Mesenchymal stem cell (in vitro differentiated cells and primary cell): Measurements from ENCODE around the gene BRD3.

ENCODE experiments used
- DNase-seq: peaks from one replicate; pipeline ENCODE4 v3.0.0-alpha.2; 2013
- H2AFZ ChIP-seq: one replicate; pipeline ENCODE4 v1.6.1; 2013; ENCODE audit warnings: low read depth, mild to moderate bottlenecking, control low read depth, inconsistent platforms, low read length, moderate library complexity
- H2AK5ac ChIP-seq: 2 replicates; pipeline ENCODE4 v1.6.1; 2013; ENCODE audit warnings: low read length, moderate library complexity, mild to moderate bottlenecking, inconsistent platforms; ENCODE audit not compliant: severe bottlenecking
- H2BK120ac ChIP-seq: one replicate; pipeline ENCODE4 v1.6.1; 2013; ENCODE audit warnings: low read depth, mild to moderate bottlenecking, inconsistent platforms, low read length, moderate library complexity
- H2BK12ac ChIP-seq, 2 experiments: one replicate each; pipeline ENCODE4 v1.6.1; 2013; ENCODE audit warnings: inconsistent platforms in 2 of 2, low read length in 2 of 2, mild to moderate bottlenecking in 2 of 2, moderate library complexity in 2 of 2, control low read depth in 1 of 2
- H2BK15ac ChIP-seq: one replicate; pipeline ENCODE4 v1.6.1; 2013; ENCODE audit warnings: mild to moderate bottlenecking, low read depth, inconsistent platforms; ENCODE audit not compliant: poor library complexity, severe bottlenecking
- H2BK5ac ChIP-seq: 2 replicates; pipeline ENCODE4 v1.6.1; 2013; ENCODE audit warnings: low read depth, mild to moderate bottlenecking, low read length, control low read depth, inconsistent platforms; ENCODE audit not compliant: poor library complexity, severe bottlenecking
- H3K14ac ChIP-seq, 2 experiments: one replicate each; pipeline ENCODE4 v1.6.1; 2013; ENCODE audit warnings: inconsistent platforms in 2 of 2, low read length in 2 of 2, control low read depth in 1 of 2, mild to moderate bottlenecking in 1 of 2, moderate library complexity in 1 of 2
- H3K18ac ChIP-seq, 2 experiments: one replicate each; pipeline ENCODE4 v1.6.1; 2013; ENCODE audit warnings: inconsistent platforms in 2 of 2, low read length in 2 of 2, control low read depth in 1 of 2, low read depth in 1 of 2, mild to moderate bottlenecking in 1 of 2
- H3K23ac ChIP-seq, 2 experiments: one replicate each; pipeline ENCODE4 v1.6.1; 2013; ENCODE audit warnings: inconsistent platforms in 2 of 2, low read length in 2 of 2, mild to moderate bottlenecking in 2 of 2, moderate library complexity in 2 of 2, control low read depth in 1 of 2
- H3K27ac ChIP-seq: 2 replicates; pipeline ENCODE4 v1.5.1; 2013; ENCODE audit warnings: mild to moderate bottlenecking, moderate library complexity, low read length, control low read depth, inconsistent platforms; ENCODE audit not compliant: poor library complexity, severe bottlenecking
- H3K27me3 ChIP-seq, 2 experiments: 2 replicates each; pipeline versions ENCODE4 v1.6.1 to v1.7.0; 2013; ENCODE audit warnings: low read length in 2 of 2, mild to moderate bottlenecking in 2 of 2, moderate library complexity in 2 of 2, control low read depth in 1 of 2, inconsistent platforms in 1 of 2; ENCODE audit not compliant: control insufficient read depth in 1 of 2, insufficient read depth in 1 of 2
- H3K36me3 ChIP-seq, 2 experiments: 2 replicates each; pipeline versions ENCODE4 v1.6.1 to v1.7.0; 2013; ENCODE audit warnings: low read length in 2 of 2, control low read depth in 1 of 2, inconsistent platforms in 1 of 2, low read depth in 1 of 2, mild to moderate bottlenecking in 1 of 2; ENCODE audit not compliant: insufficient read depth in 2 of 2, control insufficient read depth in 1 of 2
- H3K4ac ChIP-seq, 2 experiments: one replicate each; pipeline ENCODE4 v1.6.1; 2013; ENCODE audit warnings: inconsistent platforms in 2 of 2, low read length in 2 of 2, mild to moderate bottlenecking in 2 of 2, moderate library complexity in 2 of 2, control low read depth in 1 of 2, low read depth in 1 of 2
- H3K4me1 ChIP-seq: 2 replicates; pipeline ENCODE4 v1.6.1; 2013; ENCODE audit warnings: low read depth, low read length, control low read depth; ENCODE audit not compliant: control insufficient read depth, insufficient read depth
- H3K4me2 ChIP-seq: 2 replicates; pipeline ENCODE4 v1.6.1; 2013; ENCODE audit warnings: low read length, mild to moderate bottlenecking, inconsistent platforms; ENCODE audit not compliant: poor library complexity, severe bottlenecking
- H3K4me3 ChIP-seq, 2 experiments: 2 replicates each; pipeline versions ENCODE4 v1.5.1 to v1.7.0; 2013; ENCODE audit warnings: low read length in 2 of 2, mild to moderate bottlenecking in 2 of 2, control low read depth in 1 of 2, low read depth in 1 of 2; ENCODE audit not compliant: insufficient read depth in 1 of 2
- H3K79me1 ChIP-seq: replicated peaks from 2 replicates; pipeline ENCODE4 v1.6.1; 2013; ENCODE audit warnings: mild to moderate bottlenecking, control low read depth, low read length, inconsistent platforms; ENCODE audit not compliant: poor library complexity, severe bottlenecking
- H3K9ac ChIP-seq: 2 replicates; pipeline ENCODE4 v1.7.0; 2013; ENCODE audit warnings: mild to moderate bottlenecking, low read length, moderate library complexity
- H3K9me3 ChIP-seq: 2 replicates; pipeline ENCODE4 v1.7.0; 2013; ENCODE audit warnings: mild to moderate bottlenecking, low read length; ENCODE audit not compliant: control insufficient read depth
- H4K8ac ChIP-seq: one replicate; pipeline ENCODE4 v1.6.1; 2013; ENCODE audit warnings: inconsistent platforms, mild to moderate bottlenecking, low read length, moderate library complexity
- H4K91ac ChIP-seq: one replicate; pipeline ENCODE4 v1.6.1; 2013; ENCODE audit warnings: mild to moderate bottlenecking, low read length, inconsistent platforms
- WGBS: methylation state at CpG from one replicate; pipeline ENCODE4 v1.1.7; 2013; ENCODE audit warnings: mixed read lengths; 5-methylcytosine and 5-hydroxymethylcytosine counted together

Gene BRD3

GRCh38 chr9:134004881-134005280, 62.9 kb downstream of the BRD3 start:
- Histone ChIP-seq H2BK5ac (no peak overlapping the region), H3K27ac (no peak overlapping the region), H4K8ac (no peak overlapping the region), H3K9ac (no peak overlapping the region), H2BK120ac (no peak overlapping the region), H4K91ac (no peak overlapping the region), H2AK5ac (no peak overlapping the region), H3K23ac (no peak overlapping the region), H3K79me1 (no peaks in the 10 kb centered on the region), H3K27me3 (peaks cover 3 to 57% of the 10 kb centered on the region in 2 experiments), H3K36me3 (no peaks in the 10 kb centered on the region), H2BK15ac (no peak overlapping the region), H3K4me2 (no peak overlapping the region), H3K9me3 (no peaks in the 10 kb centered on the region), H2AFZ (no peak overlapping the region), H3K4ac (no peak overlapping the region), H3K14ac (no peak overlapping the region), H3K18ac (no peak overlapping the region), H3K4me1 (peaks cover 2% of the 10 kb centered on the region), H3K4me3 (no peak overlapping the region), H2BK12ac (no peak overlapping the region)
- WGBS, result 84% methylated on average over 14 of the region's 14 CpGs
- no peak for DNase-seq

GRCh38 chr9:134004131-134004873, 63.5 kb downstream of the BRD3 start:
- Histone ChIP-seq H3K79me1 (no peaks in the 10 kb centered on the region), H3K9me3 (no peaks in the 10 kb centered on the region), H2AFZ (no peak overlapping the region), H2BK15ac (no peak overlapping the region), H3K9ac (no peak overlapping the region), H3K27ac (no peak overlapping the region), H3K4ac (no peak overlapping the region), H3K23ac (no peak overlapping the region), H2BK5ac (no peak overlapping the region), H3K4me1 (peaks cover 6% of the 10 kb centered on the region), H3K14ac (no peak overlapping the region), H2BK120ac (no peak overlapping the region), H2BK12ac (no peak overlapping the region), H3K4me3 (no peak overlapping the region), H4K8ac (no peak overlapping the region), H3K18ac (no peak overlapping the region), H3K4me2 (no peak overlapping the region), H3K27me3 (peaks cover 3 to 58% of the 10 kb centered on the region in 2 experiments), H2AK5ac (no peak overlapping the region), H3K36me3 (no peaks in the 10 kb centered on the region), H4K91ac (no peak overlapping the region)
- DNase-seq, result no peak
- 81% methylated on average over 20 of the region's 20 CpGs for WGBS

GRCh38 chr9:134003237-134003636, 64.6 kb downstream of the BRD3 start:
- no peak overlapping the region for H3K27ac ChIP-seq
- no peak overlapping the region for H2BK15ac ChIP-seq
- peaks cover 3 to 51% of the 10 kb centered on the region in 2 experiments for H3K27me3 ChIP-seq
- no peak overlapping the region for H2BK12ac ChIP-seq
- no peak overlapping the region for H3K4ac ChIP-seq
- no peak overlapping the region for H3K23ac ChIP-seq
- no peak overlapping the region for H4K91ac ChIP-seq
- H3K9ac ChIP-seq, result no peak overlapping the region
- H3K4me3 ChIP-seq, result no peak overlapping the region
- no peaks in the 10 kb centered on the region for H3K79me1 ChIP-seq
- H3K9me3 ChIP-seq, result no peaks in the 10 kb centered on the region
- no peak overlapping the region for H3K4me2 ChIP-seq
- WGBS, result 74% methylated on average over 2 of the region's 2 CpGs
- no peak overlapping the region for H2AK5ac ChIP-seq
- H2AFZ ChIP-seq, result no peak overlapping the region
- H2BK120ac ChIP-seq, result no peak overlapping the region
- no peak overlapping the region for H4K8ac ChIP-seq
- no peak overlapping the region for H3K14ac ChIP-seq
- peaks cover 6% of the 10 kb centered on the region for H3K4me1 ChIP-seq
- H2BK5ac ChIP-seq, result no peak overlapping the region
- H3K36me3 ChIP-seq, result no peaks in the 10 kb centered on the region
- DNase-seq, result no peak
- no peak overlapping the region for H3K18ac ChIP-seq

GRCh38 chr9:134002796-134003195, 65.0 kb downstream of the BRD3 start:
- peaks cover 3 to 51% of the 10 kb centered on the region in 2 experiments for H3K27me3 ChIP-seq
- no peak overlapping the region for H2AK5ac ChIP-seq
- H4K91ac ChIP-seq, result no peak overlapping the region
- H2BK120ac ChIP-seq, result no peak overlapping the region
- 100% methylated on average over 1 of the region's 2 CpGs for WGBS
- no peak overlapping the region for H3K9ac ChIP-seq
- H3K4me3 ChIP-seq, result no peak overlapping the region
- H3K9me3 ChIP-seq, result no peaks in the 10 kb centered on the region
- no peaks in the 10 kb centered on the region for H3K79me1 ChIP-seq
- H3K36me3 ChIP-seq, result no peaks in the 10 kb centered on the region
- no peak overlapping the region for H2BK12ac ChIP-seq
- no peak overlapping the region for H3K14ac ChIP-seq
- no peak overlapping the region for H3K4ac ChIP-seq
- H4K8ac ChIP-seq, result no peak overlapping the region
- H3K27ac ChIP-seq, result no peak overlapping the region
- H3K23ac ChIP-seq, result no peak overlapping the region
- no peak for DNase-seq
- H2AFZ ChIP-seq, result no peak overlapping the region
- no peak overlapping the region for H2BK5ac ChIP-seq
- H2BK15ac ChIP-seq, result no peak overlapping the region
- H3K18ac ChIP-seq, result no peak overlapping the region
- H3K4me2 ChIP-seq, result no peak overlapping the region
- peaks cover 6% of the 10 kb centered on the region for H3K4me1 ChIP-seq
